Stimulated activated naive CD8-positive, alpha-beta T cell treated with anti-CD3 and anti-CD28 coated beads, Interleukin-15, Interleukin-2, amounts not matched to agents 100 ng/mL and 50 ng/mL, for 24 hours (primary cell): ENCODE data around the gene AGBL4.
"Not testable (repeated sequence)": the region's sequence is repeated elsewhere in the genome, so short reads cannot be mapped to it uniquely, and the experiment has no call there.

Experiments
- H3K27ac Mint-ChIP-seq: one replicate; pipeline ENCODE4 v1.8.0; 2021; ENCODE audit warnings: mild to moderate bottlenecking, mixed read lengths
- H3K27me3 Mint-ChIP-seq: one replicate; pipeline ENCODE4 v1.8.0; 2021; ENCODE audit warnings: mixed read lengths
- H3K36me3 Mint-ChIP-seq: one replicate; pipeline ENCODE4 v1.8.0; 2021; ENCODE audit warnings: low read depth, mixed read lengths
- H3K4me1 Mint-ChIP-seq: one replicate; pipeline ENCODE4 v1.8.0; 2021; ENCODE audit warnings: low read depth, mixed read lengths
- H3K4me3 Mint-ChIP-seq: one replicate; pipeline ENCODE4 v1.8.0; 2021; ENCODE audit warnings: mild to moderate bottlenecking, mixed read lengths
- H3K9me3 Mint-ChIP-seq: one replicate; pipeline ENCODE4 v1.8.0; 2021; ENCODE audit warnings: mixed read lengths

AGBL4 gene

GRCh38 chr1:48526008-48526710 is 1497.6 kb downstream of the AGBL4 start:
- H3K36me3 Mint-ChIP-seq: no peaks in the 10 kb centered on the region
- no peaks in the 10 kb centered on the region for H3K9me3 Mint-ChIP-seq
- H3K27me3 Mint-ChIP-seq: peaks cover 10% of the 10 kb centered on the region
- no peak overlapping the region for H3K4me3 Mint-ChIP-seq
- H3K4me1 Mint-ChIP-seq: no peaks in the 10 kb centered on the region
- no peak overlapping the region for H3K27ac Mint-ChIP-seq

DNA sequence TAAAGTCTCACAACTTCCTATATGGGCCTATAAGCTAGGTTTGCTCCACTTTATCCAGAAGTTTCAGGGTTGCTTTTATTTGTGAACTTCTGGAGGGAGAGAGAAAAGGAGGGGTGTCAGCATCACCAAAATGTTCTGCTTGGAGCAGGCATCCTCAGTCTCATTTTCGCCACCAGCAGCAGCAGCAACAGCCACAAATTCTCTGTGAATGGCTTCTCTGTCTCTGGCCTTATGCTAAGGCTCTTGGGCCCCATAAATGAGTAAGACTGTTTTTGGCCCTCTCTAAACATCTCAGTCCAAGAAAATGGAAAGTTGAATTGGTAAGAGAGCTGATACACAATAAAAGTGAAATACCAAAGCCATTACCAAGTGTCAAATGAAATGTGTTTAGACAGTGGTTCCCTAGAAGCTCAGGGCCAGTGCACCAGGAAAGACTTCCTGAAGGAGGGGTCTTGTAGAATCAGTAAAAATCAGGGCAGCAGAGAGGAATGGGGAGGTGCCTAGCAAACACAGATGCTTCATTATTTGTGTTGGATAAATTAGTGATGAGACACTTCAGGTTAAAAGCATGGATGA is 1498.8 kb downstream of the AGBL4 start:
- Mint-ChIP-seq H3K27ac (no peak overlapping the region), H3K4me1 (no peaks in the 10 kb centered on the region), H3K36me3 (no peaks in the 10 kb centered on the region), H3K27me3 (peaks cover 13% of the 10 kb centered on the region), H3K9me3 (no peaks in the 10 kb centered on the region), H3K4me3 (no peak overlapping the region)

GRCh38 chr1:48523558-48523957 is 1500.2 kb downstream of the AGBL4 start:
- Mint-ChIP-seq H3K4me3 (no peak overlapping the region), H3K27me3 (peaks cover 13% of the 10 kb centered on the region), H3K36me3 (no peaks in the 10 kb centered on the region)

DNA sequence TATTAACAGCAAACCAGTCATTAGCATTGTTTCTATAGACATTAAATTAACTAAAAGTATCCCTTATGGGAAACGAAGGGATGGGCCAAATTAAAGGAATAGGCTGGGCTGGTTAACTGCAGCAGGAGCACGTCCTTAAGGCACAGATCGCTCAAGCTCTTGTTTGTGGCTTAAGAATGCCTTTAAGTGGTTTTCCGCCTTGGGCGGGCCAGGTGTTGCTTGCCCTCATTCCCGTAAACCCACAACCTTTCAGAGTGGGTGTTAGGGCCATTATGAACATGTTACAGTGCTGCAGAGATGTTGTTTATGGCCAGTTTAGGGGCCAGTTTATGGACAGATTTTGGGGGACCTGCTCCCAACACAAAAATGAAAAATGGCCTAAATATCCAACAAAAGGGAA is 1503.9 kb downstream of the AGBL4 start:
- not testable (repeated sequence) for H3K4me1 Mint-ChIP-seq, H3K36me3 Mint-ChIP-seq

More at GRCh38 chr1:48523558-48523957, 1500.2 kb downstream of the AGBL4 start:
- Mint-ChIP-seq H3K27ac (no peak overlapping the region), H3K4me1 (no peaks in the 10 kb centered on the region), H3K9me3 (no peaks in the 10 kb centered on the region)

DNA sequence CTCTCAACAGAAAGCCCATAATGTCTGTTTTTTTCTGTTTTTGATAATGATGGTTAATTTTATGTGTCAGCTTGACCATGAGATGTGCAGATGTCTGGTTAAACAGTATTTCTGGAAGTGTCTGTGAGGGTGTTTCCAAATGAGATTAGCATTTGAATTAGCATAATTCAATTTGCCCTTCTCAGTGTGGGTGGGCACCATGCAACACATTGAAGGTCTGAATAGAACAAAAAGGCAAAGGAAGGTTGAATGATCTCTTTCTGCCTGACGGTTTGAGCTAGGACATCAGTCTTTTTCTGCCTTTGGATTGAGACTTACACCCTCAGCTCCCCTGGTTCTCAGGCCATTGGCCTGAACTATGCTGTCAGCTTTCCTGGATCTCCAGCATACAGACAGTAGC is 1516.9 kb downstream of the AGBL4 start:
- Mint-ChIP-seq H3K36me3 (no peaks in the 10 kb centered on the region), H3K9me3 (no peaks in the 10 kb centered on the region), H3K4me3 (no peak overlapping the region), H3K27me3 (peaks cover 14% of the 10 kb centered on the region), H3K27ac (no peak overlapping the region), H3K4me1 (no peaks in the 10 kb centered on the region)

More for the DNA sequence above, 1503.9 kb downstream of the AGBL4 start:
- H3K4me3 Mint-ChIP-seq, H3K27ac Mint-ChIP-seq, H3K9me3 Mint-ChIP-seq: not testable (repeated sequence)
- H3K27me3 Mint-ChIP-seq: peaks cover 16% of the 10 kb centered on the region

- no peak overlapping the region for H3K27ac Mint-ChIP-seq
- H3K9me3 Mint-ChIP-seq: no peaks in the 10 kb centered on the region
- H3K36me3 Mint-ChIP-seq: no peaks in the 10 kb centered on the region
- H3K4me3 Mint-ChIP-seq: no peak overlapping the region
- peaks cover 4% of the 10 kb centered on the region for H3K4me1 Mint-ChIP-seq
- no peaks in the 10 kb centered on the region for H3K27me3 Mint-ChIP-seq
Measured at GRCh38 chr1:48500541-48501450, 1523.0 kb downstream of the AGBL4 start.

DNA sequence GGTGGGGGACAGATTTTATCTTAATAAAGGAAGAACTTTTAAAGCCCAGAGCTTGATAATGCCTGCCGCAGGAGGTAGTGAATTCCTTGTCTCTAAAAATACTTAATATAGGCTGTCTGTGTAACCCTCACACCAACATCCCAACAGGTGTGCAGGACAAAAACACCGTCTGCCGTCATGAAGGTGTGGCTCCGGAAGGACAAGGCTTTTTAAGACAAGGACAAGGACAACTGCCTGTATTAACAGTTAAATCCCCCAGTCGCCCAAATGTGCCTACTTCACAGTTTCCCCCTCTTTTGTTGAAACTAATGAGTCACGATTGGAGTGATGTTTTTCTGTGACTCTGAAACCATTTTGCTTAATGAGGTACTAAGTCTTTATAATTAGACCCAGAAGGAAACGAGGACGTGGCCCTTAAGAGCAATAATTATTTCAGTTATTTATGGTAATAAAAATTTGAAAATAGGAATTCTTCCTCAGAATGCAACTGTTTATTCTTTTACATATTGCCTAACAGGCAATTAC is 1524.5 kb downstream of the AGBL4 start:
- H3K9me3 Mint-ChIP-seq: no peaks in the 10 kb centered on the region
- H3K27me3 Mint-ChIP-seq: no peaks in the 10 kb centered on the region
- H3K27ac Mint-ChIP-seq: no peak overlapping the region
- peaks cover 4% of the 10 kb centered on the region for H3K4me1 Mint-ChIP-seq
- no peak overlapping the region for H3K4me3 Mint-ChIP-seq
- H3K36me3 Mint-ChIP-seq: no peaks in the 10 kb centered on the region

GRCh38 chr1:48498096-48498791 is 1525.5 kb downstream of the AGBL4 start:
- no peak overlapping the region for H3K4me3 Mint-ChIP-seq
- no peaks in the 10 kb centered on the region for H3K9me3 Mint-ChIP-seq
- no peaks in the 10 kb centered on the region for H3K27me3 Mint-ChIP-seq
- peaks cover 4% of the 10 kb centered on the region for H3K4me1 Mint-ChIP-seq
- H3K27ac Mint-ChIP-seq: peak overlapping the region; percentile 16
- no peaks in the 10 kb centered on the region for H3K36me3 Mint-ChIP-seq

- no peaks in the 10 kb centered on the region for H3K36me3 Mint-ChIP-seq
- no peak overlapping the region for H3K4me3 Mint-ChIP-seq
- H3K27me3 Mint-ChIP-seq: no peaks in the 10 kb centered on the region
- H3K4me1 Mint-ChIP-seq: peaks cover 4% of the 10 kb centered on the region
- no peaks in the 10 kb centered on the region for H3K9me3 Mint-ChIP-seq
- H3K27ac Mint-ChIP-seq: no peak overlapping the region
Measured at GRCh38 chr1:48495911-48496310, 1527.8 kb downstream of the AGBL4 start.

GRCh38 chr1:48495166-48495565 is 1528.6 kb downstream of the AGBL4 start:
- H3K4me3 Mint-ChIP-seq: no peak overlapping the region
- no peaks in the 10 kb centered on the region for H3K36me3 Mint-ChIP-seq
- no peak overlapping the region for H3K27ac Mint-ChIP-seq
- no peaks in the 10 kb centered on the region for H3K9me3 Mint-ChIP-seq
- no peaks in the 10 kb centered on the region for H3K27me3 Mint-ChIP-seq
- peaks cover 4% of the 10 kb centered on the region for H3K4me1 Mint-ChIP-seq

- Mint-ChIP-seq H3K36me3 (no peaks in the 10 kb centered on the region), H3K4me1 (peaks cover 4% of the 10 kb centered on the region), H3K27ac (no peak overlapping the region), H3K27me3 (no peaks in the 10 kb centered on the region), H3K4me3 (no peak overlapping the region), H3K9me3 (no peaks in the 10 kb centered on the region)
Measured at GRCh38 chr1:48493970-48494769, 1529.6 kb downstream of the AGBL4 start.

DNA sequence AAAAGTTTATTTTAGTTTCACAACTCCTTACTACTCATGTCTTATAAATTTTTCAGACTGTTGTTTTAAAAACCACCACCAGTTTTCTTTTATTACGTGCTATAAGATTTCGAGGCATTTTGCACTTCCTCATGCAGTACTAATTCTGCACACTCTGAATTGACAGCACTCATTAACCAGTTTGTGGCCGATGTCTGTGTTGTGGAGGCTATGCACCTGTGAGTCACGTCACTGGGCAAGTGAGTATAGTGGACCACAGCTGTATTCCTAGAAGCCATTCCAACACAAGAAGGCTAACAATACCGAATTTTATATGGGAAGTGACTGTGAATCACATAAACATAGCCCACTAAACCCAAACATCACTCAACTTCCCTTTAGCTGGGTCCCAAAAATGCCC is 1530.7 kb downstream of the AGBL4 start:
- H3K36me3 Mint-ChIP-seq: no peaks in the 10 kb centered on the region

GRCh38 chr1:48492392-48492791 is 1531.4 kb downstream of the AGBL4 start:
- H3K4me3 Mint-ChIP-seq: no peak overlapping the region
- no peaks in the 10 kb centered on the region for H3K4me1 Mint-ChIP-seq
- H3K36me3 Mint-ChIP-seq: no peaks in the 10 kb centered on the region
- peaks cover under 1% of the 10 kb centered on the region for H3K27me3 Mint-ChIP-seq
- H3K27ac Mint-ChIP-seq: no peak overlapping the region
- no peaks in the 10 kb centered on the region for H3K9me3 Mint-ChIP-seq

More for the DNA sequence above, 1530.7 kb downstream of the AGBL4 start:
- Mint-ChIP-seq H3K4me1 (no peaks in the 10 kb centered on the region), H3K27ac (no peak overlapping the region), H3K9me3 (no peaks in the 10 kb centered on the region), H3K27me3 (no peaks in the 10 kb centered on the region), H3K4me3 (no peak overlapping the region)

DNA sequence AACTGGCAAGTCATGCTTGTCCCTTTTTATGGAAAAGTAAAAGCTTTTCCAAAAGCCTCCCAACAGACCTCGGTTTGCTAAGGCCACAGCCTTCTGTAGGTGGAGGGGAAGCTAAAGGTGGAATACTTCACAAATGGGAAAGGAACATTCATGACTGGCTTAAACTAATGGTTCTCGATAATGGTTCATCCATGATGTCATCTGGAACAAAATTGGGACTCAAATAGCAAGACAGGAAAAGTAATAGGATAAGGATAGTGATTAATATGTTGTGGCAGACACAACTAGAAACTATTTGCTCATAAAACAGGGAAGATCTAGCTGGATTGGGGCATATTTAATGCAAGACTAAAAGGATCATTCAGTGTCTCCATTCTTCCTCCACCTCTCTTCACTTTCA is 1535.0 kb downstream of the AGBL4 start:
- no peaks in the 10 kb centered on the region for H3K4me1 Mint-ChIP-seq
- H3K27me3 Mint-ChIP-seq: peaks cover 3% of the 10 kb centered on the region
- H3K4me3 Mint-ChIP-seq: no peak overlapping the region
- no peaks in the 10 kb centered on the region for H3K36me3 Mint-ChIP-seq
- H3K27ac Mint-ChIP-seq: no peak overlapping the region
- no peaks in the 10 kb centered on the region for H3K9me3 Mint-ChIP-seq
